ENCODE results near the gene UST.

- no peak for TF ChIP-seq EGR1 (IDR thresholded peaks at IDR 0.05; ENCODE audit: borderline replicate concordance, low read depth, low read length)
- TF ChIP-seq CREB1 (IDR thresholded peaks at IDR 0.05) = no peak
- no peak for TF ChIP-seq NRF1 (IDR thresholded peaks at IDR 0.05; ENCODE audit: low read depth, low read length)
- TF ChIP-seq, protein P1, sequence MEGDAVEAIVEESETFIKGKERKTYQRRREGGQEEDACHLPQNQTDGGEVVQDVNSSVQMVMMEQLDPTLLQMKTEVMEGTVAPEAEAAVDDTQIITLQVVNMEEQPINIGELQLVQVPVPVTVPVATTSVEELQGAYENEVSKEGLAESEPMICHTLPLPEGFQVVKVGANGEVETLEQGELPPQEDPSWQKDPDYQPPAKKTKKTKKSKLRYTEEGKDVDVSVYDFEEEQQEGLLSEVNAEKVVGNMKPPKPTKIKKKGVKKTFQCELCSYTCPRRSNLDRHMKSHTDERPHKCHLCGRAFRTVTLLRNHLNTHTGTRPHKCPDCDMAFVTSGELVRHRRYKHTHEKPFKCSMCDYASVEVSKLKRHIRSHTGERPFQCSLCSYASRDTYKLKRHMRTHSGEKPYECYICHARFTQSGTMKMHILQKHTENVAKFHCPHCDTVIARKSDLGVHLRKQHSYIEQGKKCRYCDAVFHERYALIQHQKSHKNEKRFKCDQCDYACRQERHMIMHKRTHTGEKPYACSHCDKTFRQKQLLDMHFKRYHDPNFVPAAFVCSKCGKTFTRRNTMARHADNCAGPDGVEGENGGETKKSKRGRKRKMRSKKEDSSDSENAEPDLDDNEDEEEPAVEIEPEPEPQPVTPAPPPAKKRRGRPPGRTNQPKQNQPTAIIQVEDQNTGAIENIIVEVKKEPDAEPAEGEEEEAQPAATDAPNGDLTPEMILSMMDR (IDR thresholded peaks at IDR 0.05; ENCODE audit: control extremely low read depth in 1 of 3, insufficient read depth in 1 of 3, low read depth in 1 of 3, low read length in 3 of 3) = peak in 1 of 3 experiments; percentile 34; a peak in 1 of 4 replicates
- no peak for TF ChIP-seq RXRA (IDR thresholded peaks at IDR 0.05; ENCODE audit: insufficient read depth, low read depth, low read length)
- TF ChIP-seq SUZ12 (IDR thresholded peaks at IDR 0.05; ENCODE audit: low read length) = no peak
- no peak for TF ChIP-seq POLR2A (IDR thresholded peaks at IDR 0.05; ENCODE audit: control extremely low read depth in 1 of 2, low read depth in 2 of 2, low read length in 2 of 2)
- no peak for TF ChIP-seq JUN (IDR thresholded peaks at IDR 0.05; ENCODE audit: low read depth, low read length)
- TF ChIP-seq ZNF274 (IDR thresholded peaks at IDR 0.05; ENCODE audit: borderline replicate concordance, extremely low read depth, low read length) = no peak
- TF ChIP-seq TBP (IDR thresholded peaks at IDR 0.05; ENCODE audit: low read depth, low read length) = no peak
- TF ChIP-seq FOSL1 (IDR thresholded peaks at IDR 0.05; ENCODE audit: insufficient read depth, low read depth, low read length) = no peak
- no peak for TF ChIP-seq YY1 (IDR thresholded peaks at IDR 0.05; ENCODE audit: low read depth, low read length)
- TF ChIP-seq EP300 (IDR thresholded peaks at IDR 0.05; ENCODE audit: borderline replicate concordance in 1 of 2, low read depth in 2 of 2, low read length in 2 of 2) = no peak
These were observed 298.6 kb downstream of the UST start for GRCh38 chr6:149045404-149045803.

Measured in H1 (cell line).